Neural crest cell (in vitro differentiated cells): ENCODE measurements around the gene TMEM59L. TPM values are rescaled to one million over a fixed set of nuclear protein-coding genes. Genes with fewer than 3 reads are reported as not detected.

ENCODE experiments used
- DNase-seq: peaks from one replicate; pipeline ENCODE4 v3.0.0; 2021; ENCODE audit warnings: low read depth, mixed read lengths, low spot score
- H3K27ac Mint-ChIP-seq: one replicate; pipeline ENCODE4 v1.8.0; 2021; ENCODE audit warnings: mild to moderate bottlenecking, mixed read lengths; ENCODE audit not compliant: unreplicated experiment
- H3K27me3 Mint-ChIP-seq: 2 replicates; pipeline ENCODE4 v1.8.0; 2021; ENCODE audit warnings: low read depth, mild to moderate bottlenecking, mixed read lengths
- H3K36me3 Mint-ChIP-seq: 2 replicates; pipeline ENCODE4 v1.8.0; 2021; ENCODE audit warnings: low read depth, mild to moderate bottlenecking, mixed read lengths
- H3K4me1 Mint-ChIP-seq: 2 replicates; pipeline ENCODE4 v1.8.0; 2021; ENCODE audit warnings: mixed read lengths
- H3K4me3 Mint-ChIP-seq: one replicate; pipeline ENCODE4 v1.8.0; 2021; ENCODE audit warnings: mild to moderate bottlenecking, mixed read lengths
- H3K9me3 Mint-ChIP-seq: 2 replicates; pipeline ENCODE4 v1.8.0; 2021; ENCODE audit warnings: mixed read lengths
- CTCF ChIP-seq: fragments of 200-600 bp; sonication (generic); conservative IDR thresholded peaks from 2 replicates; pipeline ENCODE4 v1.5.0; 2021; ENCODE audit warnings: antibody characterized with exemption, mild to moderate bottlenecking
- total RNA-seq: library from RNA; stranded (reverse); gene quantifications from 2 replicates; pipeline ENCODE4 v1.2.1, GENCODE V29; 2021

The TMEM59L gene
- total RNA-seq, 1 donor from 2014 or later, result 6.4 TPM

- no peaks in the 10 kb centered on the region for H3K36me3 Mint-ChIP-seq
- no peak overlapping the region for H3K4me3 Mint-ChIP-seq
- no peaks in the 10 kb centered on the region for H3K9me3 Mint-ChIP-seq
- peaks cover 61% of the 10 kb centered on the region for H3K4me1 Mint-ChIP-seq
- TF ChIP-seq CTCF, result no peak
- H3K27ac Mint-ChIP-seq, result peak overlapping the region; percentile 83
- DNase-seq, result no peak
- no peaks in the 10 kb centered on the region for H3K27me3 Mint-ChIP-seq
These were observed 36.3 kb downstream of the TMEM59L start for GRCh38 chr19:18648973-18649315.

- Mint-ChIP-seq H3K27ac (no peak overlapping the region), H3K36me3 (no peaks in the 10 kb centered on the region), H3K27me3 (no peaks in the 10 kb centered on the region), H3K4me1 (peaks cover 57% of the 10 kb centered on the region), H3K9me3 (no peaks in the 10 kb centered on the region), H3K4me3 (peak overlapping the region; percentile 45)
- no peak for TF ChIP-seq CTCF
- DNase-seq, result peak; percentile 34
These were observed 36.8 kb downstream of the TMEM59L start for GRCh38 chr19:18649371-18650020.

GRCh38 chr19:18650021-18650390, 37.3 kb downstream of the TMEM59L start:
- H3K27me3 Mint-ChIP-seq, result no peaks in the 10 kb centered on the region
- peak overlapping the region; percentile 45 for H3K4me3 Mint-ChIP-seq
- H3K27ac Mint-ChIP-seq, result no peak overlapping the region
- H3K9me3 Mint-ChIP-seq, result no peaks in the 10 kb centered on the region
- no peak for TF ChIP-seq CTCF
- DNase-seq, result no peak
- no peaks in the 10 kb centered on the region for H3K36me3 Mint-ChIP-seq
- peaks cover 52% of the 10 kb centered on the region for H3K4me1 Mint-ChIP-seq

- Mint-ChIP-seq H3K9me3 (no peaks in the 10 kb centered on the region), H3K36me3 (no peaks in the 10 kb centered on the region), H3K27ac (no peak overlapping the region), H3K4me3 (peak overlapping the region; percentile 57), H3K4me1 (peaks cover 51% of the 10 kb centered on the region), H3K27me3 (no peaks in the 10 kb centered on the region)
- no peak for TF ChIP-seq CTCF
- no peak for DNase-seq
These were observed 37.9 kb downstream of the TMEM59L start for GRCh38 chr19:18650468-18651041.

- H3K27ac Mint-ChIP-seq, result no peak overlapping the region
- H3K4me3 Mint-ChIP-seq, result peak overlapping the region; percentile 57
- H3K36me3 Mint-ChIP-seq, result no peaks in the 10 kb centered on the region
- TF ChIP-seq CTCF, result no peak
- no peak for DNase-seq
- H3K27me3 Mint-ChIP-seq, result no peaks in the 10 kb centered on the region
- H3K4me1 Mint-ChIP-seq, result peaks cover 51% of the 10 kb centered on the region
- no peaks in the 10 kb centered on the region for H3K9me3 Mint-ChIP-seq
These were observed 38.6 kb downstream of the TMEM59L start for GRCh38 chr19:18651300-18651699.
